ENCODE results near the gene ARMS2.

ARMS2 gene

DNA sequence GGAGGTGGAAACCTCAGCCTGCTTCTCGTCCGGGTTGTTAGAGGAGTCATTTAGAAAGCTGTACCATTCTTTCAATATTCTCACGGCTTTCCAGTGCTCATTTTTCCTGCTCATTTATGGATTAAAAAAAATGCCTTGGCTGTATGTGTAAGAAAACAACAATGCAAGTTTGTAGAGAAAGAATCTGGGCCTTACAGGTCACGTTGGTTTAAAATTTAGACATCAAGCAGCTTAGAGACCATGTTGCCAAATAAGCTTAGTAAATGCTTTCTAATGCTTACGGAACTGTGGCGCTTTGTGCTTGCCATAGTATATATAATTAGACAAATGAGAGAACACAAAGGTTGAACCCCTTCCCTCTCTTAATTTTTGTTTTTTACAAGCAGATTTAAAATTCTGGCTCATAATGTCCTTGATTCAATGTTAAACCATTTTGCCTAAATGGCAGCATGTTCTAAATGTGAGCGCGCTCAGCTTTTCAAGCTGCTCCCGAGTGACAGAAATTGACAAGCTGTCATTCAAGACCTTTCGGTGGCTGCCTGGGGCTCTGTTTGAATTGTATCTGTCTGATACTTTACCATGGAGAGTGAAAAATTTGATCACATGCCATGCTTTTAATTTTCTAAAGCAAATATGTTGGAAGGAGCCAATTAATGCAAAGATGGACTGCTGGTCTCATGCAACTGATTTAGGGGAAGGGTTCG lies 1.1 kb downstream of the ARMS2 start:
- no peak for DNase-seq

DNA sequence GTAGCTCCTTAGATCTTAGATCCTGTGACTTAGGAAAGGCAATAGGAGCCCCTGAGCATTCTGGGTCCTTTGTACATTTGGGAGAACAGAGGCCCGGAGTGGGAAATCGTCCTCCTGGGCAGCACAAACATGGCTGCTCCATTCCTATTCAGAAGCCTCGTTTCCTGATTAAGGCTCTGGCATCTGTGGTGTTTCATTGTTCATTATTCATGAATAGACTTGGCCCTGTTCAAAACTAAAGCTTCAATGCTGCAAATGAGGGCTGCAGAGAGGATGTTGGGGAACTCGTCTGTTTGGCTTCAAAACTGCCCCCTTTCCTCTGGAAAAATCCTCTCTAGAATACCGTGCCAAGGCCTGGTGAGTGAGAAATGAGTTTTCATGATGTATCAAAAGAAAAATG lies 3.5 kb downstream of the ARMS2 start:
- no peak for DNase-seq

DNA sequence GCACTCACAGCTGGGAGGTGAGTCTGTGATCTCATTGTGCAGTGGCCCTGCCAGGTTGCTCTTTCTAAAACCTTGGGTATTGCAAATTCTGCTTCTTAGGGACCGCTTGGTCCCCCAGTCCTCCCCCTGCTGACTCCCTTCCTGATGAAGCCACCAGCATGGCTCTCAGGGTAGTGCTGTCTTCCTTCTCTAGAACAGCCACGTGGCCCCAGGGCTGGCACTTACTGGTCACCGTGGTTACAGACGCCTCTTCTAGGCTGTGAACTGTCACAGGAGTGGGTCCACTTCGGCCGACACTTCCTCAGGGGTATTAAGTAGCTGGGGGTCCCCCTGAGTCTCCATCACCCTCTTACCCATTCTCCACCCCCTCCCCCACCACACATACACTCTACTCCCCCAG lies 4.2 kb downstream of the ARMS2 start:
- DNase-seq, result no peak

GRCh38 chr10:122459561-122460273 lies 5.3 kb downstream of the ARMS2 start:
- DNase-seq, result no peak

DNA sequence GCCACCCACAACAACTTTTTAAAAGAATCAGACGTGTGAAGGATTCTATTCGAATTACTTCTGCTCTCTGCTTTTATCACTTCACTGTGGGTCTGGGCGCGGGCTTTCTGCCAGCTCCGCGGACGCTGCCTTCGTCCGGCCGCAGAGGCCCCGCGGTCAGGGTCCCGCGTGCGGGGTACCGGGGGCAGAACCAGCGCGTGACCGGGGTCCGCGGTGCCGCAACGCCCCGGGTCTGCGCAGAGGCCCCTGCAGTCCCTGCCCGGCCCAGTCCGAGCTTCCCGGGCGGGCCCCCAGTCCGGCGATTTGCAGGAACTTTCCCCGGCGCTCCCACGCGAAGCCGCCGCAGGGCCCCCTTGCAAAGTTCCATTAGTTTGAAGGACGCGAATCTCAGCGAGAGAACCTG lies 6.4 kb downstream of the ARMS2 start:
- DNase-seq, result no peak

DNA sequence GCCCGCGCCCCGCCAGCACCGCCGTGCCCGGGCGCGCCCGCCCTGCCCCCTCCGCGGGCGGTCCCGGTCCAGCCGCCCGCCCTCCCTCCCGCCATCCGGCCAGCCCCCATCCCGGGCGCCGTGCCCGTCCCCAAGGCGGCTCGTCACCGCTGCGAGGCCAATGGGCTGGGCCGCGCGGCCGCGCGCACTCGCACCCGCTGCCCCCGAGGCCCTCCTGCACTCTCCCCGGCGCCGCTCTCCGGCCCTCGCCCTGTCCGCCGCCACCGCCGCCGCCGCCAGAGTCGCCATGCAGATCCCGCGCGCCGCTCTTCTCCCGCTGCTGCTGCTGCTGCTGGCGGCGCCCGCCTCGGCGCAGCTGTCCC lies 6.9 kb downstream of the ARMS2 start, which contains the start of gene HTRA1:
Gene HTRA1 (plus strand): TSS at position 187 of the 362 bp plus-strand sequence. CDS start 100 bp downstream, at position 287.
- DNase-seq, result no peak

DNA sequence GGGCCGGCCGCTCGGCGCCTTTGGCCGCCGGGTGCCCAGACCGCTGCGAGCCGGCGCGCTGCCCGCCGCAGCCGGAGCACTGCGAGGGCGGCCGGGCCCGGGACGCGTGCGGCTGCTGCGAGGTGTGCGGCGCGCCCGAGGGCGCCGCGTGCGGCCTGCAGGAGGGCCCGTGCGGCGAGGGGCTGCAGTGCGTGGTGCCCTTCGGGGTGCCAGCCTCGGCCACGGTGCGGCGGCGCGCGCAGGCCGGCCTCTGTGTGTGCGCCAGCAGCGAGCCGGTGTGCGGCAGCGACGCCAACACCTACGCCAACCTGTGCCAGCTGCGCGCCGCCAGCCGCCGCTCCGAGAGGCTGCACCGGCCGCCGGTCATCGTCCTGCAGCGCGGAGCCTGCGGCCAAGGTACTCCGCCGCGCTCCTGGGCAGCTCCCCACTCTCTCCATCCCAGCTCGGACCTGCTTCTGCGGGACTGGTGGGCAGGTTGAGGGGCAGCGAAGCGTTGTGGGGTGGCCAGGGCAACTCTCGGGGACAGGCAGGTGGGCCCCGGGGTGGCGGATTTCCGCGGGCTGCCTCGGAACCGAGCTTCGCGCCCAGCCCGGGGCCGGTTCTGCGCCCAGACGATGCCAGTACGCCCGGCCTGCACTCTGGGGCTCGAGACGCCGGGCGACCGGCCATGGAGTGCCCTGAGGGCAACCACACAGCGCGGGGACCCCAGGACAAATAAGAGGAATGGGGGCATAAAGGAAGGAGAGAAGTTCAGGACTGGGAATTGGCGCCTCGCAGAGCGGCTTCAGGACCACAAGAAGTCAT lies 7.5 kb downstream of the ARMS2 start:
- no peak for DNase-seq

DNA sequence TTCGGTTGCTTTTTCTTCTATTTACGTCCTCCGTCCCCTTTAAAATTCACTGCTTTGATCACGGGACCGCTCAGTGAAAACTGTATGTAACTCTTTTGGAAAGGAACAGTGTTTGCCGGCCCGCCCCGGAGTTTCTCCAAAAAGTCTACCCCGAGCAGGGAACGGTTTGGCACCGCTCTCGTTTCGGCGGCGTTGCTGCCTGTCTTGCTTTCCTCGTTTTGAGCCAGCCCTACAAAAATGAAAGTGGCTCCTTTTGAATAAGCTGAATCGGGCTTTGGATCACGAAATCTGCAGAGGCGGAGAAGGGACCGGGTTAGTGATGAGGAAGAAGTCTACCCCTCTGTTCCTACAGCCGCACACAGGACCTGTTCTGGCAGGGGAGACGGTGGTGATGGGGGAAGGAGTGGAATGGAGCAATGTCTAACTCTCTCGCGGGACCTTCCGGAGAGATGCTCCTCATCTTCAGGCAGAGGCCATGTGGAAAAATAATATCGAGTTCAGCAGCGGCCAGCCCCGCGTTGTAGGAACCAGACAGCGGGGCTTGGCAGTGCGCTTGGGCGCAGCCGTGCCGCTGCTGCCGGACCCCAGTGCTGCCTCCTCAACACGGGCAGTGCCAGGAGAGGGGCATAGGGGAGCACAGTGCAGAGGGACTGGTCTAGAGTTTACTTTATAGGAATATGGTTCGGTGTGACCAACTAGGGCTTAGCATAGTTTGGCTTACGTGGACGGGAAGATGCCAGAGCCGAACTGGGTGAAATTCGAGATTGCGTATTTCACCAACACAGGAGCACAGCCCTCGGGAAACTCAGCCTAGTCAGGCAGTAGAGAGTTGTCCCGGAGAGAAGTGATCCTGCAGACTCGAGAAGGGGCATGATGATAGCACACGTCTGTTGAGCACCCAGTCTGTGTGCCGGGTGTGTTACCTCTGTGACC lies 8.3 kb downstream of the ARMS2 start:
- DNase-seq, result no peak

DNA sequence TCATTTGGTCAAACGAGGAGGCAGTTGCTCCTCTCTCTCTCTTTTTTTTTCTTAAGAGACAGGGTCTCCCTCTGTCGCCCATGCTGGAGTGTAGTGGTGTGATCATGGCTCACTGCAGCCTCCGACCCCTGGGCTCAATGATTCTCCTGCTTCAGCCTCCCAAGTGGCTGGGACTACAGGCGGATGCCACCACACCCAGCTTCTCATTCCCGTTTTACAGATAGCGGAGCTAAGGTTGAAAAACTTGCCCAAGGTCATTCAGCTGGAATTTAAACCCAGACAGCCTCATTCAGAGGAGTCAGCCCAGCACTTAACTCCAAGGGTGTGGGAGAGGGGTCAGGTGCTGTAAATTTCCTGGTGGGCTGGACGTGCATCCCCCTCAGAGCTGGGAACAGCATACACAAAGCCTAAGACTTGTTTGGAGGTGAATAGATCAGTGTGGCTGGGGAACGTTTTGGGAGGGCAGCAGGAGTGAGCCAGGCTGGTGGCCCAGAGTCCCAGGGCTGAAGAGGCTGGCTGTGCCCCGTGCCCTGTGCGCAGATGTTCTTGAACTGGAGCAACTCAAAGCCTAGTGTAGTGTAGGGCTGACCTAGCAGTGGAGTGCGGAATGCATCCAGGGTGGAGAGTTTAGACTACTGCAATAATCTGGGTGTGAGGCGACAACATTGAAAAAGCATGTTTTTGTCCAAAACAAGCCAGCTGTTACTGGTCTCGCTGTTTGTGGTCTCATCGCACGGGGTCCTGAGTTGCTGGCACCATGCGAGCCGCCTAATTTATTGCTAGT lies 9.2 kb downstream of the ARMS2 start:
- DNase-seq, result no peak

GRCh38 chr10:122464250-122464510 lies 9.7 kb downstream of the ARMS2 start:
- DNase-seq, result no peak

DNA sequence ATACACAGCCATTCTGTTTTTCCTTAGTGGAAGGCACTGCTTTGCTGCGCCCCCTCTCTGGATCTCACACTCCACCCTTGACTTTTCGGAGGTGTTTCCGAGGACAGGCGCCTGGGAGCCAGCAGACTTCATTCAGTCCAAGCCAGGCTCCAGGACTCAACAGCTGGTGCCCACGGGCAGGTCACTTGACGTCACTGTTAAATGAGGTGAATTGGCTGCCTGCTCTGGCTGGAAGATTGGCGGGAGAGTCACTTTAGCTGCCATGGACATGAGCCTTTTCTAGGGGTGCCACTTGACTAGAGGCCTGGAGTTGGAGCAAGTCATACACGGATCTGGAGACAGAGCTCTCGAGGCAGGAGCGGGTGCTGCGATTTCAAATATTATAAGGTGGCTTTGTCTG lies 10.1 kb downstream of the ARMS2 start:
- DNase-seq, result no peak

DNA sequence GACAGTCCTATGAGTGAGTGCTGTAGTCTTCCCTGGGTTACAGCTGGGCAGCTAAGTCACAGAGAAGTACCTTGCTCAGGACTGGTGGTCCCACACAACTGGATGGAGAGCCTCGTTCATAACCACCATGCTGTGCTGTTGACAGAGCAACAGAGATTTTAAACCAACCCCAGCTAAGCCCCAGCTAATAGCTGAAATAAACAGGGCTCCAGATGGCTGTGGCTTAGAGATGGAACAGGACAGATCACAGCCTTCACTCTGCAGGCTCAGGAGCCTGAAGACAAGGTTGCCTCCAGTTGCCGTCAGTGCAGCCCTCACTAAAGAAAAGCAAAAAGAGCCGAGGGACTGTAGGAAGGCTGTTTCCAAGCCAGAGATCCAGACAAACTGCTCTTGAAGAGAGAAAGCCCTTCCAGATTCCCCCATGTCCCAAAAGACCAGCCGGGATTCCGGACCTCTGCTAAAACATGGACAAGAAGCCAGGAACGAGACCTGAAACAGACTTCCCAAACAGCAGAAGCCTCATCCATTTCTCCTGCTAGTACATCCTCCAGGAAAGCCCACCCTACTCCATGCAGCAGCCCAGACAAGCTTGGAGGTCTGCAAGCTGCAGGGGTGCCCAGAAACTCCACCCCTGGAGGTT lies 11.1 kb downstream of the ARMS2 start:
- DNase-seq, result no peak

DNA sequence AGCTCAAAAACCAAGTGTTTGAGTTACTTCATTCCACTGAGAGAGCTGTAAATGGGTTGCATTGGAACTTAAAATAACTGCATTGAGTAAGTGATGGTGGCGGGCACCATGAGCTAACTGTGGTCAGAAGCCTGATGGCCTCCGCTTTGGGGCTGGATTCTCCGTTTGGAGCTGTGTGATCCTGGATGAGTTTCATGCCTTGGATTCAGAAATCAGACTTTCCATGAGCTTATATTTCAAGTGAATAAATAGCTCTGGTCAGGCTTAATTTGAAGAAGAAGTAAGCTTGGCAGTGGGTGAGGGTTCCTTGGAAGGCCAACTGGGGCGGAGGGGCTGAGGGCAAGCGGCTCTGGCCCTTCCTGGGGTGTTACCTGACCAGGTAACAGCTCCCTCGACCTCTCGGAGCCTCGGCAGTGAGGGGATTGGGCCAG lies 12.5 kb downstream of the ARMS2 start:
- no peak for DNase-seq

DNA sequence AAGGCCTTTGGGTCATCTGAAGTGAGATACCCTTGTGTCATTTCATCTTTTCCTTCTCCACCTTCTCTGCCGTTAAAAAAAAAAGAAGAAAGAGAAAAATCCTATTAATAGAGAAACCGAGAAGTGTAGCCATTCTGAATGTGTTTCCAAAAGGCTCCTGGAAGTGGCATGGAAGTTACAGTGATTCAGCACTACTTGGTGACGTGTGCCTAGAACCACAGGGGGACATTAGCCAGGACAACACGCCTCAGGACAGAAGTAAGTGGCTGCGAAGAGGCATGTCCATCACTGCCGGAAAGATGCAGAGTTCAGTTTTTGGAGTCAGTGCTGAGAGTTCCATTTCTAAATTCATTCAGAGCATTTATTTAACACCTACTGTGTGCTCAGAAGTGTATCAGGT lies 13.2 kb downstream of the ARMS2 start:
- DNase-seq, result no peak

DNA sequence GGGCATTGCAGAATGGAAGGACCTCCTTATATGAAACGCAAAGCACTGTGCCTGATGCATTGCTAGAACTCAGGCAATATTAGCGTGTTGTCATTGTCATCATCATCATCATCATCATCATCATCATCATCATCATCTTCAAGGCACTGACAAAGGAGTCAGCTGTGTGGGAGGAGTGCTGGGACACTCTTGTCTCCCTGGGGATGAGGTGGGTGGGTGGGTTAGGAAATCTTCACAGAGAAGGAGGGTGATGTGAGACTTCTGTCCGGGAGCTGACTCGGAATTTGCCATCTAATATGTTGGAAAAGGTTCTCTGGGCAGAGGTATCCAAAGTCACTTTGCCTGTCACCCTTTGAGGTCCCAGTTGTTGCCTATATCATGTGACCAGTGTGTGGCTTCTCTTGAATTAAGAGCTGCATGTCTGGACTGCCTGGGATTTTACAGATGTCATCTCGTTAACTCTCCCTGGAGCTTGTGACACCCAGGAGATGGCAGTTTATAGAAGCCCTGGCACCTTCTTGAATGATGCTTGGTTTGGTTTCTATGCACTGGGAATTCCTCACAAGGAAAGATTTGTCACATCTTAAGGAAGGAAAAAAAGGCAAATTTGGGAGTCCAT lies 14.0 kb downstream of the ARMS2 start:
- DNase-seq, result no peak

- no peak for DNase-seq
These were observed 14.7 kb downstream of the ARMS2 start for GRCh38 chr10:122468926-122469781.

DNA sequence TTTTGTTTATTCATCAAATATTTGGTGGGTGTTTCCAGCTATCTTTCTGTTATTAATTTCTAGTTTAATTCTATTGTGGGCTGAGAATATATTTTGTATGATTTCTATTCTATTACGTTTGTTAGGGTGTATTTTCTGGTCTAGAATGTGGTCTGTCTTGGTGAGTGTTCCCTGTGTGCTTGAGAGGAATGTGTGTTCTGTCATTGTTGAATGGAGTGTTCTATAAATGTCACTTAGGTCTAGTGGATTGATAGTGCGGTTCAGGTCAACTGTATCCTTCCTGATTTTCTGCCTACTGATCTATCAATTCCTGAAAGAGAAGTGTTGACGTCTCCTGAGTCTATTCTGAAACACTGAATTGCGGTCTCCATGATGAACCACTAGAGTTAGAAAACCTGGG lies 15.4 kb downstream of the ARMS2 start:
- DNase-seq, result no peak

GRCh38 chr10:122471531-122472177 lies 17.2 kb downstream of the ARMS2 start:
- no peak for DNase-seq

- DNase-seq, result no peak
These were observed 18.7 kb downstream of the ARMS2 start for GRCh38 chr10:122473116-122473515.

Data from activated effector memory CD4-positive, alpha-beta T cell treated with anti-CD3 and anti-CD28 coated beads, Interleukin-2, amount 50 U/mL, for 16 hours (primary cell).